Measurements from ENCODE around the gene DRG2. TPM values are rescaled to one million over a fixed set of nuclear protein-coding genes. Genes with fewer than 3 reads are reported as not detected.

The DRG2 gene
- polyA plus RNA-seq, 1 donor from 2014 or later, result 47.8 TPM

DNA sequence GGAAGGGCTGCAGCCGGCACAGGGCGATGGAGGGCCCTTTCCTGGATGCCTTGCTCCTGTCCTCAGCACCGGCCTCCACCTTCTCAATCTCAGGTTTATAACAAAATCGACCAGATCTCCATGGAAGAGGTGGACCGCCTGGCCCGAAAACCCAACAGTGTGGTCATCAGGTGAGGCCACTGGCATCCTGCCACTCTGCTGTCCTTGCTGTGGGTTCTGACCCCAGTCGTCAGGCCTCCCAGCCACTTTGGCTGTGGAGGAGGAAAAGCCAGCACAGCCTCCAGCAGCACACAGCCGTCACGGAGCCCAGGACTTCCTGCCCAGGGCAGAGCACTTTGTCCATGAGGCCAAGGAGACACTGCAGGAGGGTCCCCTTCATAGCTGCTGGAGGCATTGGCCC lies 14.1 kb downstream of the DRG2 start:
- Mint-ChIP-seq H3K27me3 (no peaks in the 10 kb centered on the region), H3K9me3 (no peaks in the 10 kb centered on the region), H3K4me1 (peaks cover 10 to 15% (median 12%) of the 10 kb centered on the region in 3 donors), H3K27ac (peak overlapping the region in 2 of 3 donors; percentile 43 to 55), H3K36me3 (no peaks in the 10 kb centered on the region), H3K4me3 (no peak overlapping the region)

DNA sequence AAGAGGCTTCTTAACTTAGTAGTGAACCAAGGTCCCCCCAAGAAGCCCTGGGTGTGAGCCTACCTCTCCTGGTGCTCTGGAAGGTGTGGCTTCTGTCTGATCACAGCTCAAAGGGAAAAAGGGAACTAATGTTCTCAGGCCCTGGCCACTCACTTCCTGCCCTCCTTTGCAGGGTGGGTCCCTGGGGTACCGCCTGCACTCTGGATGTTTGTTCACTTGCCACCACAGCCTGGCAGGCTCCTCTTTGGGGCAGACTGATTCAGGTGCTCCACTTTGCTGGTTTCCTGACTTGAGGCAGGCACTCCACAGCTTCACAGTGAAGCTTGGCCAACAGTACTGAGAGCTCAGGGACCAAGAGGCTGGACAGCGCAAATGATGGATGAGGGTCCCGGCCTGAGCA lies 14.9 kb downstream of the DRG2 start:
- peak overlapping the region in 1 of 4 donors; percentile 68 for H3K4me3 Mint-ChIP-seq
- no peaks in the 10 kb centered on the region for H3K36me3 Mint-ChIP-seq
- peaks cover 10 to 15% (median 12%) of the 10 kb centered on the region in 3 donors for H3K4me1 Mint-ChIP-seq
- H3K27me3 Mint-ChIP-seq, result no peaks in the 10 kb centered on the region
- H3K27ac Mint-ChIP-seq, result peak overlapping the region; percentile 43 to 87 (median 55)
- no peaks in the 10 kb centered on the region for H3K9me3 Mint-ChIP-seq

DNA sequence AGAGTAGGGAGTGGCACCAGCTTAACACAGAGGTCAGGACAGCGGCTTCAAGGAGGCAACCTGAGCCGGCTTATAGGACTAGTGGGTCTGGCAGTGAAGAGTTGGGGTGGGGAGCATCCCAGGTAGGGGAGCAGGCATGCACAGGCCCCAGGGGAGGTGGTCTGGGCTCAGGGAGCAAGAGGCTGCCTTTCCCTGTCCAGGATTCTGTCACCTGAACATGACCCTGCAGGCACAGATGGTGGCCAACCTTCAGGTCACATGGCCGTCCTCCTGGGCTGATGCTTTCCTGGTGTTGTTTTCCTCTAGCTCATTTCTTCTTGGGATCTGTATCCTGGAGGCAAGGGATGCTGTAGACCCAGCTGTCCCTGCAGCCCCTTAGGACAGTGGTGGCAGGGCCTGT lies 17.3 kb downstream of the DRG2 start:
- Mint-ChIP-seq H3K27ac (peak overlapping the region in 2 of 3 donors; percentile 28 to 59), H3K36me3 (no peaks in the 10 kb centered on the region), H3K9me3 (no peaks in the 10 kb centered on the region), H3K4me3 (no peak overlapping the region), H3K27me3 (no peaks in the 10 kb centered on the region), H3K4me1 (peaks cover 10 to 15% (median 12%) of the 10 kb centered on the region in 3 donors)

GRCh38 chr17:18105595-18105994 lies 17.8 kb downstream of the DRG2 start:
- Mint-ChIP-seq H3K4me3 (peak overlapping the region in 1 of 4 donors; percentile 39), H3K36me3 (no peaks in the 10 kb centered on the region), H3K27me3 (no peaks in the 10 kb centered on the region), H3K9me3 (no peaks in the 10 kb centered on the region), H3K4me1 (peaks cover 10 to 15% (median 12%) of the 10 kb centered on the region in 3 donors), H3K27ac (peak overlapping the region in 1 of 3 donors; percentile 28)

DNA sequence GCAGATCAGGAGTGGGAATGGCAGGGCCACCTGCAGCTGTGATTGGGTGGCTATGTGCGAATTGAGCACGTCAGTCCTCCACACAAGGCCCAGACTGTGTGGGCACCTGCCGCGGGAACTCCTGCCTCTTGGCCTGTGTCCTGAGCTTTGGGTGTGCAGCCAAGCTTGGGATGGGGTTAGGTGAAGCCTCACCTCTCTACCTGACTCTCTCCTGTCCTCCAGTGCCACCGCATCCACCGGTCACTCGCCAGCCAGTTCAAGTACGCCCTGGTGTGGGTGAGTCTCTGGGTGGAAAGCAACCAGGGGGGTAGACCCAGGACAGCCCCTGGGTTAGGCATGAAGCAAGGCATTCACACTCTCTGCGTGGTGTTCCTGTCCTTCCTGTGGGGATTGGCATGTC lies 18.5 kb downstream of the DRG2 start:
- H3K9me3 Mint-ChIP-seq, result no peaks in the 10 kb centered on the region
- no peak overlapping the region for H3K4me3 Mint-ChIP-seq
- H3K27me3 Mint-ChIP-seq, result no peaks in the 10 kb centered on the region
- H3K4me1 Mint-ChIP-seq, result peaks cover 10 to 15% (median 12%) of the 10 kb centered on the region in 3 donors
- H3K36me3 Mint-ChIP-seq, result no peaks in the 10 kb centered on the region
- no peak overlapping the region for H3K27ac Mint-ChIP-seq

DNA sequence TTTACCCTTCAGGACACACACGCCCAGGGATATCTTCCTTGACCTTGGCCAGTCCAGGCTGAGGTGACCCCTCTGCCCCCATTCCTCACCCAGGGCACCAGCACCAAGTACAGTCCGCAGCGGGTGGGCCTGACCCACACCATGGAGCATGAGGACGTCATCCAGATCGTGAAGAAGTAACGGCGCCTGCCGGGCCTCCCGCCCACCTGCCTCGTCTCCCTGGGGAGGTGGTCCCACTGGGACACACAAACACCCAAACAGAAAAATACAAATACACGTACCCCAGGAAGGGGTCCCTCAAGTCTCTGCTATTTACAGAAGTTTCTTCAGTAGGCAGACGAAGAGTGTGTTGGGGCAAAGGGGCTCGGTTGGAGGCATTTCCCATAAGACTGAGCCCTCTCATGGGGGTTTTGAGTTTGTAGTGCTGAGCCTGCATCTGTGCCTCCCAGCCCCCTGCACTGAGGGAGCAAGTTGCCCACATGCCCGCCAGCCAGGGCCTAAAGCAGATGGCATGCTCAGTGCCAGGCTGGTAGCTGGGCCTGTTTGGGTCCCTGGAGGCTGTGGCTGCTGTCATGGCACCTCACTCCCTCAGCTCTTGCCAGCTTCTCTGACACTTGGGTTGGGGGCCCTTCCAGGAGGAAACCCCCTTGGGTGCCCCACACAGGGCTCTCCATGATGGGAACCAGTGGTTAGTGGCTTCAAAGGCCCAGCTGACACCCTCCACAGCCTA lies 19.5 kb downstream of the DRG2 start:
- peak overlapping the region in 1 of 3 donors; percentile 64 for H3K27ac Mint-ChIP-seq
- H3K27me3 Mint-ChIP-seq, result no peaks in the 10 kb centered on the region
- peaks cover 10 to 15% (median 12%) of the 10 kb centered on the region in 3 donors for H3K4me1 Mint-ChIP-seq
- H3K4me3 Mint-ChIP-seq, result peak overlapping the region in 1 of 4 donors; percentile 23
- H3K9me3 Mint-ChIP-seq, result no peaks in the 10 kb centered on the region
- no peaks in the 10 kb centered on the region for H3K36me3 Mint-ChIP-seq

GRCh38 chr17:18107971-18108370 lies 20.2 kb downstream of the DRG2 start:
- Mint-ChIP-seq H3K4me1 (peaks cover 5 to 10% (median 8%) of the 10 kb centered on the region in 3 donors), H3K27ac (no peak overlapping the region), H3K4me3 (no peak overlapping the region), H3K9me3 (no peaks in the 10 kb centered on the region), H3K27me3 (no peaks in the 10 kb centered on the region), H3K36me3 (no peaks in the 10 kb centered on the region)

DNA sequence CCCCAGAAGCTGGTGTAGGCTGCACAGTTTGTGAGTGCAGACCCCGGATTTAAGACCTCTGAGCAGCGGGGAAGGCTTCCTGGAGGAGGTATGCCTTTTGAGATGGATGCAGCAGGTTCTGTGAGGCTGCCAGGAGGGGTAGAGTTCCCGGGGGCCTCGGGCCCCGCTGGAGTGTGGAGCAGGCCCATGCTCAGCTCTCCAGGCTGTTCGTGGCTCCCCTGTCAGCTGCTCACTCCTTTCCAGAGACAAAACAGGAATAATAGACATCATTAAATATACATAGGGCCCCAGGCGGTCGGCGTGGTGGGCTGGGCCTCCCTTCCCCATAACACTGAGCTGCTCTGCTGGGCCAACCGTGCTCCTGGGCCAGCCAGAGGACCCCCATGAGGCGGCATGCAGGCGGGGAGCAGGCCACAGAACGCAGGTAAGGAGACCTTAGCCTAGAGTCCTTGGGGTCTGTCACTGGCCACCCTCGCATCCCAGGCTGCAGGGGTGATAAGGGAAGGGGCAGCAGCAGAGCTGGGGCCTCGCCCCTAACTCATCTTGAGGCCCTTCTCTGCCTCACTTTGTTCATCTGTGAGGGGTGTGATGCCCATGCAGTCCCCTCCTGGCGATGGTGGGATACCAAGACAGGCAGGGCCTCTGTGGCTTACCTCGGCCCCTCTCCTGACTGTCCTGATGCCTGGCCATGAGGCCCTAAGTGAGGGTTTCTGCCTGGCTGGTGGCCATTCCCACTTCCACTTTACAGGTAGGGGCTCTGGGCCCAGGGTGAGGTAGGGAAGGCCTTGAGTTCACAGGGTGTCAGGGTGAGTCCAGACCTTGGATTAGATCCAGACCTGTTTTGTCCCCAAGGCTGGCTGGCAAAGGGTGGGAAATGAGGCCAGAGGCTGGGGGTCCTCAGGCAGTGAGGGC lies 20.9 kb downstream of the DRG2 start, which contains the start of gene MYO15A:
Gene MYO15A (plus strand): TSS at position 356 of the 912 bp plus-strand sequence. CDS start 10,045 bp downstream, outside the sequence.
- Mint-ChIP-seq H3K27me3 (no peaks in the 10 kb centered on the region), H3K9me3 (no peaks in the 10 kb centered on the region), H3K36me3 (no peaks in the 10 kb centered on the region), H3K27ac (no peak within 1 kb of the TSS), H3K4me1 (peaks cover 0 to 6% (median 3%) of the 10 kb centered on the region in 3 donors), H3K4me3 (no peak within 1 kb of the TSS)

DNA sequence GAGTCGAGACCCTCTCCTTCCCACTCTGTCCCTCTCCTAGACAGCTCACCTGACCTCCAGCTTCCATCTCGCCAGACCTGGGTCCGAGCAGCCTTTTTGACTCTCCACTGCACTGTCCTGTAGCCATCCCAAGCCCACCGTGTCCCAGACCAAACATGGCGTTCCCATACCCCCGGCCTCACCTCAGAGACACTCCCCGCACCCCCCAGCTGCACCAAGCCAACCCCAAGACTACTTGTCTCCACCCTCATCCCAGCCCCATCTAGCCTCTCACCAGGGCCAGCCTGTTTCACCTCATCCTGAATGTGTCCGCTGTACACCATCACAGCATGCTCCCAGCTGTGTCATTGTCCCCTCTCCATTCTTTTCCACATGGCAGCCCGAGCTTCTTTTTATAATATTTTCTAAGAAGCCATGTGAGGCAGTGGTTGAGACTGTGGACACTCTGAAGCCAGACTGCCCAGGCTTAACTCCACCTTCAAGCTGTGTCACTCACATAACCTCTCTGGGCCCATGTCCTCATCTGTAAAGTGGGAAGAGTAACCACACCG lies 22.3 kb downstream of the DRG2 start:
- Mint-ChIP-seq H3K9me3 (no peaks in the 10 kb centered on the region), H3K4me1 (no peaks in the 10 kb centered on the region), H3K4me3 (no peak overlapping the region), H3K36me3 (no peaks in the 10 kb centered on the region), H3K27me3 (no peaks in the 10 kb centered on the region), H3K27ac (peak overlapping the region in 1 of 3 donors; percentile 53)

- Mint-ChIP-seq H3K4me1 (peaks cover 0 to 1% (median 0%) of the 10 kb centered on the region in 3 donors), H3K9me3 (no peaks in the 10 kb centered on the region), H3K27ac (no peak overlapping the region), H3K27me3 (no peaks in the 10 kb centered on the region), H3K4me3 (no peak overlapping the region), H3K36me3 (no peaks in the 10 kb centered on the region)
Observed at GRCh38 chr17:18110636-18111145, 22.9 kb downstream of the DRG2 start.

- Mint-ChIP-seq H3K27me3 (no peaks in the 10 kb centered on the region), H3K9me3 (no peaks in the 10 kb centered on the region), H3K4me1 (peaks cover 0 to 2% (median 0%) of the 10 kb centered on the region in 3 donors), H3K36me3 (no peaks in the 10 kb centered on the region), H3K27ac (peak overlapping the region in 1 of 3 donors; percentile 18), H3K4me3 (no peak overlapping the region)
Observed at GRCh38 chr17:18111330-18111971, 23.7 kb downstream of the DRG2 start.

DNA sequence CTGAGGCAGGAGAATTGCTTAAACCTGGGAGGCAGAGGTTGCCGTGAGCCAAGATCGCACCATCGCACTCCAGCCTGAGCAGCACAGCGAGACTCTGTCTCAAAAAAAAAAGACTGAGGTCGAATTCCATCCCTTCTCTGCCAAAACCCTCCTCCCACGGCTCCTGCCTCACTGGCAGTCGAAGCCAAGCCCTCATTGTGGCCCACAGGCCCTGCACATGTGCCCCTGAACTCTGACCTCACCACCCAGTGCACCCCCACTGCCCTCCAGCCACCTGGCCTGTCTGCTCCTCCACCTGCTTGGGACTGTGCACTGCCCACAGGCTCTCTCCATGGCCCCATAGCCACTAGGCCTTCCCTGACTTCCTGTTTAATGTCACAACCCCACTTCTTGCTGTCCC lies 27.8 kb downstream of the DRG2 start:
- Mint-ChIP-seq H3K27me3 (peaks cover 1% of the 10 kb centered on the region), H3K4me3 (peak overlapping the region in 2 of 4 donors; percentile 13 to 61), H3K36me3 (no peaks in the 10 kb centered on the region), H3K4me1 (peaks cover 0 to 2% (median 0%) of the 10 kb centered on the region in 3 donors), H3K27ac (no peak overlapping the region), H3K9me3 (peaks cover 0 to 3% (median 0%) of the 10 kb centered on the region in 3 donors)

- no peaks in the 10 kb centered on the region for H3K36me3 Mint-ChIP-seq
- no peak overlapping the region for H3K4me3 Mint-ChIP-seq
- peaks cover 1% of the 10 kb centered on the region for H3K27me3 Mint-ChIP-seq
- H3K4me1 Mint-ChIP-seq, result peaks cover 0 to 2% (median 0%) of the 10 kb centered on the region in 3 donors
- peaks cover 0 to 3% (median 0%) of the 10 kb centered on the region in 3 donors for H3K9me3 Mint-ChIP-seq
- no peak overlapping the region for H3K27ac Mint-ChIP-seq
Observed at GRCh38 chr17:18116078-18116477, 28.3 kb downstream of the DRG2 start.

DNA sequence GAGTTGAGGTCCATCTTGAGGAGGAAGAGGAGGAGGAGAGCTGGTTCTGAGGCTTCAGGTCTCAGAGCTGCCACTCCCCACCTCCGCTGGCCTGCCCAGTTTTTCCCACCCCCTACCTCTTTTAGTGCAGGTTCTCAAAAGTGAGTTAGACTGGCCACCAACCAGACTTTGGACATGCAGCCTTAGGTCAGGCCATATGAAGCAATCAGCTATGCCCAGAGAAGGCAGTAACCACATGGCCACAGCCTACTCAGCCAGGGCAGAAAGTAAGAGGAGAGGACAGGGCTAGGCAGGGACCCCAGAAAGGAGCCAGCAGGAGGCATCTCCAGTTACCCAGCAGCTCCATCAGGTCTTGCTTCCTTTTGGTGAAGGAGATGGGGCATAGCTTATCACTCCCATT lies 29.8 kb downstream of the DRG2 start:
- no peaks in the 10 kb centered on the region for H3K36me3 Mint-ChIP-seq
- H3K27ac Mint-ChIP-seq, result no peak overlapping the region
- peaks cover 0 to 3% (median 0%) of the 10 kb centered on the region in 3 donors for H3K9me3 Mint-ChIP-seq
- no peak overlapping the region for H3K4me3 Mint-ChIP-seq
- H3K4me1 Mint-ChIP-seq, result peaks cover 0 to 2% (median 0%) of the 10 kb centered on the region in 3 donors
- H3K27me3 Mint-ChIP-seq, result peaks cover 1% of the 10 kb centered on the region

Data from IgD-negative memory B cell (primary cell).